GOT3 (cell line): ENCODE results near the gene ADARB2.

ENCODE experiments used
- DNase-seq: peaks from one replicate; lab custom pipeline; 2025; ENCODE audit warnings: mixed read lengths; lab: John Stamatoyannopoulos, UW

ADARB2 gene

GRCh38 chr10:1615186-1615954 lies 122.0 kb downstream of the ADARB2 start:
- no peak for DNase-seq

- no peak for DNase-seq
These were observed 123.8 kb downstream of the ADARB2 start for GRCh38 chr10:1613511-1613910.

- DNase-seq: no peak
These were observed 124.4 kb downstream of the ADARB2 start for GRCh38 chr10:1612908-1613307.

GRCh38 chr10:1611936-1612550 lies 125.3 kb downstream of the ADARB2 start:
- no peak for DNase-seq

- DNase-seq: no peak
These were observed 126.1 kb downstream of the ADARB2 start for GRCh38 chr10:1610986-1611770.

- no peak for DNase-seq
These were observed 127.7 kb downstream of the ADARB2 start for GRCh38 chr10:1609648-1609970.

- no peak for DNase-seq
These were observed 128.3 kb downstream of the ADARB2 start for GRCh38 chr10:1608851-1609647.

- DNase-seq: no peak
These were observed 128.9 kb downstream of the ADARB2 start for GRCh38 chr10:1608408-1608807.

GRCh38 chr10:1607466-1607865 lies 129.9 kb downstream of the ADARB2 start:
- DNase-seq: no peak

GRCh38 chr10:1605999-1606940 lies 131.1 kb downstream of the ADARB2 start:
- no peak for DNase-seq

- DNase-seq: no peak
These were observed 132.2 kb downstream of the ADARB2 start for GRCh38 chr10:1605121-1605520.

- DNase-seq: no peak
These were observed 133.1 kb downstream of the ADARB2 start for GRCh38 chr10:1604246-1604645.

GRCh38 chr10:1603181-1603580 lies 134.1 kb downstream of the ADARB2 start:
- no peak for DNase-seq

GRCh38 chr10:1602037-1602484 lies 135.3 kb downstream of the ADARB2 start:
- no peak for DNase-seq

GRCh38 chr10:1601406-1601805 lies 135.9 kb downstream of the ADARB2 start:
- no peak for DNase-seq

GRCh38 chr10:1600861-1601260 lies 136.5 kb downstream of the ADARB2 start:
- DNase-seq: no peak

- DNase-seq: no peak
These were observed 138.8 kb downstream of the ADARB2 start for GRCh38 chr10:1598393-1599153.

- no peak for DNase-seq
These were observed 139.8 kb downstream of the ADARB2 start for GRCh38 chr10:1597370-1598146.

GRCh38 chr10:1596482-1597099 lies 140.7 kb downstream of the ADARB2 start:
- DNase-seq: no peak
